ENCODE measurements around the gene GSG1L.

Gene GSG1L

DNA sequence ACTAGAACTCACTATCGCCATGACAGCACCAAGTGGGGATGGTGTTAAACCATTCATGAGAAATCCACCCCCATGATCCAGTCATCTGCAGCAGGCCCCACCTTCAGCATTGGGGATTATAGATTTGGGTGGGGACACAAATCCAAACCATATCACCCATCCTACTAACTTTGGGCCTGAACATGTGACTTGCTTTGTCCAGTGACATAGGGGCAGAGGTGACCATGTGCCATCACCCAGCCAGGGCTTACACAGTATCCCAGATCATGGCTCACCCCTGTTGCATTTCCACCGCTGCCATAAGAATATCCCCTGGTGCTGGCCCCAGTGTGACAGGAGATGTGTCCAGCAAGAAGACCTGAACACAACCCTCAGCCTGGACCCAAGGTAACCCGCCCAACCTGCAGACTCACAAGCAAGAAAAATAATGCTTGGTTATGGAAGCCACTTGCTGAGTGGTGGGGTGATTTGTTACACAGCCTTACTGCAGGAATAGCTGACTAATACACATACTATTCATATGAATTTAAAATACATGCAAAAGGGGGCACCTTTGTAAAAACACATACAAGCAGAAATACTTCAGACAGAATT is 130.9 kb downstream of the GSG1L start:
- no peak for DNase-seq

DNA sequence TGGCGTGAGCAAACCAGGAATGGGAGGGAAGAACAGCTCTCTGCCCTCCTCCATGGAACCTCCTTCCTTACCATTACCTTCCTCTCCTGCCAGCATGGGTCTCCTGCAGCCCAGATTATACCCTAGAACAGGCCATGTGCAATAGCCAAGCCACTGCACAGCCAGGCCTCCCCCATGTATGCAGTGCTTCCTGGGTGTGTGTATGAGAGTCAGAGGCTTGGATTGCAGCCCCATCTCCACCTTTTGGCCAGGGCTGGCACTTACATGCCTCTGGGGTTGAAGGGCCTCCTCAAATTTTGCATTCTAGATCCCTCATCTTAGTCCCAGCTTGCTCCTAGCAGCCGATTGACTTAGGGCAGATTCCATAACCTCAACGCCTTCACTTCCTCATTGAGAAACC is 133.7 kb downstream of the GSG1L start:
- no peak for DNase-seq

DNA sequence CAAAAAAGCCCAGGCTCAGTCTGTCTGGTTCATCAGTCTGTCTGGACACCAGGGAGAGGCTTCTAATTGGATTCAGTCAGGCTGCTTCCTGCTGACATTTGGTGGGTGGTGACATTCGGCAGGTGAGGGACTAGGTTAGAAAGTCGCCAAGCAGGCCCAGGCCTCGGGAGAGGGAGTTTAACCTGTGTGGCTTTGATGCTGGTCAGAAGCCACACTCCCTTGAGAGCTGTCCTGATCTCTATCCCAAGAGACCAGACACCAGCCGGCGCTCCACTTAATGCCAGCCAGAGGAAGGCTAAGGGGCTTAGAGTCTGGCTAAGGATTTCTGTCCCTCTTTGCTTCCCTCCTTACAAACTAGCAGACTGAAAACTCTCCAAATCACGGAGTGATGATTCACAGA is 135.0 kb downstream of the GSG1L start:
- no peak for DNase-seq

DNA sequence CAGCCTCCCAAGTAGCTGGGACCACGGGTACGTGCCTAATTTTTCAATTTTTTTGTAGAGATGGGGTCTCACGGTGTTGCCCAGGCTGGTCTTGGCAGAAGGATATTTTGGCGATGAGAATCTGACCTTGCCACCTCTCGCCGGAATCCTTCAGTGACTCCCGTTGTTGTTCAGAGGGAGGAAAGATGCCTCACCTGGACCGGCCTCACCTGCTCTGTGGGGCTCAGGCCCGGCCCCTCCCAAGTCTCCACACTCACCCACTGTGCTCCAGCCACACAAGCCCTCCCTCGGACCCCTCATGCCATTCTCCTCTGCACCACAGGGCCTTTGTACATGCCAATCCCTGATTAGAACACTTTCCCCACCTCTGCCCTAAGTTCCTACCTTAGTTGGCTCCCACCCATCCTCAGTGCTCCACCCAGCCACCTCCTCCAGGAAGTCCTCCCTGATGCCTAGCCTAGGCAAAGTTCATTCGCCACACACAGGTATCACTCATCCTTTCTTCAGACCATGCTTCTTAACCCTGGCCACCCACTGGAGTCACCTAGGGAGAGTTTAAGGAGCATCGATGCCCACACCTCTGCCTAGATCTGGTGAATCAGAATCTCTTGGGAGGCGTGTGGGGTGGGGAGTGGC is 136.1 kb downstream of the GSG1L start:
- DNase-seq, result no peak

DNA sequence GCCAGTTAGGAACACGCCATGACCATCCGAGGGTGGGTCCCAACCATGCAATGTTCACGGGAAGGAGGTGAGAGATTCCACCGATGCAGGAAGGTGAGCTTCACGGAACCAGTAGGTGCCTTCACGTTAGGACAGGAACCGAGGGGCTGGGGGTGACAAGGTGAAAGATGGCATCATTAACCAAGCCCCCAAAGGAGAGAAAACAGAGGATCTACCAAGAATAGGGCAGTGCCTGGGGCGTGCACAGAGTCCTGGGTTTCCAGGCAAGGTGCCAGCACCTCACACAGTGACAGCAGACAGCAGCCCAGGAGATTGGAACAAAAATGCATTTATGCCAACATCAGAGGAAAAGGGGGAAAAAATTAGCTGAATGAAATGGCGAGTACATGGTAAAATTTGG is 137.9 kb downstream of the GSG1L start:
- DNase-seq, result no peak

DNA sequence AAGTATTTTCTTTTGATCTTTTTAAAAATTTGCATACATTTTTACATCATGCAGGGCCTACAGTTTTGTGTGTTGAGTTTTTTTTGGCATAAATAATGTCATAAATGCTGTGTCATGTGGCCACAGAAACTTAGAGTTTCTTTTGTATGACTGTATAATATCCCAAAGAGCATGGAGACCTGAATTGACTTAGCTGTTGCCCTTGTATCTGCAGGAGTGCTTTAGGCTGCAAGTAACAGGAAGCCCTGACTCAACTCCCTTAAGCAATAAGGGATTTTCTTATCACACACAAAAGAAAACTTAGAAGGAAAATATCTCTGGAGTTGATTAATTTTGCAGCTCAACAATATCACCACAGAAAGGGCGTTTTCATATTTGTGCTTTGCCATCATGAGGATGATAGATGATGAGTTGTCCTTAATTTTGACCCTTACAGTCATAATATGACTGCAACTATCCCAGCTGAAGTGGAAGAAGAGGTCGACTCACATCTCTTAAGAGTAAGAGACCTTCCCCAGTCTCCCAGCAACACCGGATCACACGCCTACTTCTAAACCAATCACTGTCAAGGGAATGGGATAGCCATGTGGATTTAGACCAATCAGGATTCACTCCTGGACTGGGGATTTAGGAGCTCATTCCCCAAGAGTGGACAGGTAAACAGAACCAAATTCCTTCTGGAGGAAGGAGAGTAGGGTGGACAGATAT is 138.9 kb downstream of the GSG1L start:
- DNase-seq, result no peak

DNA sequence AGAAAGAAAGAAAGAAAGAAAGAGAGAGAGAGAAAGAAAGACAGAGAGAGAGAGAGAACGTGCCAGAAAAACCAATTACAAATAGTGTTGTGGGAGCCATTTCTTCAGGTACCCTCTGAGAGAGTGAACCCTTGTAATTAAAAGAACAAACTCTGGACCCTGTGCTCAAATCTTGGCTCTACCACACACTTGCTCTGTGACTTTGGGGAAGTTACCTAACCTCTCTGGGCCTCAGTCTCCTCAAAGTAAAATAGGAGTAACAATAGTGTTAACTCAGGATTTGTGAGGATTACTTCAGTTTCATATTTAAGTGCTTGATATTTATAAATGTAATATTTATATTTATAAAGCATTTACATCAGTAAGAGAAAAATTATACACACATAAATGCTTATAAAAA is 139.8 kb downstream of the GSG1L start:
- DNase-seq, result no peak

DNA sequence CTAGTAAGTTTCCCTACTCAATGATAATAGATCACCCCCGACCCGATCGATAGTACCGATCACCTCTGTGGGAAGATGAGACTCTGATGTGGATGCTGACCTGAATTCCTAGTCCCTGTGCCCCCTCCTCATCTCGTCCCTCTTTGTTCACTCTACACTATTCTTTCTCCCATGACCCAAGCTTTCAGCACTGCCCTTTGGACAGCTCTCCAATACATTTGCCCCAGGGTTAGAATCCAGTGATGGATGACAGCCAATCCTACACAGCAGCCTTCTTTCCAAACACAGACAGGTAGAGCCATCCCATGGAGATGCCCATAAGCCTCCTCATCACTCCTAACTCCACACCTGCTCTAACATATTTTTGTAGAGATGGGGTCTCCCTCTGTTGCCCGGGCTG is 141.1 kb downstream of the GSG1L start:
- no peak for DNase-seq

DNA sequence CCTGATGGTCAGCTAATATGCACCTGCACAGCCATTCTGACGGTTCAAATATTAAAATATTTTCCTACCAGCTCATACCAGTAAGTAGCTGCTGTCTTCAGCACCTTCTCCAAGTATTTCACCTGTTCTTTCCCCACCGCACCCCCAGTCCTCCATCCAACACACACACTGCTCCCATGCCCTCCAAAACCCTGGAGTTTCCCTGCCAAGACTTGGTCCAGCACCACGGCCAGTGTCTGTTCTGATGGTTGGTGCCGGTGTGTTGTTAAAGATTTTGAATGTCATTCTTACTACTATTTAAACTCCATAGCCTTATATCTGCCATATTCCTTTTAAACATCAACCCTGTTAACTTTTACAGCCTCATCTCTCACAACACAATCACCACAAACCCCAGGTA is 142.4 kb downstream of the GSG1L start:
- no peak for DNase-seq

DNA sequence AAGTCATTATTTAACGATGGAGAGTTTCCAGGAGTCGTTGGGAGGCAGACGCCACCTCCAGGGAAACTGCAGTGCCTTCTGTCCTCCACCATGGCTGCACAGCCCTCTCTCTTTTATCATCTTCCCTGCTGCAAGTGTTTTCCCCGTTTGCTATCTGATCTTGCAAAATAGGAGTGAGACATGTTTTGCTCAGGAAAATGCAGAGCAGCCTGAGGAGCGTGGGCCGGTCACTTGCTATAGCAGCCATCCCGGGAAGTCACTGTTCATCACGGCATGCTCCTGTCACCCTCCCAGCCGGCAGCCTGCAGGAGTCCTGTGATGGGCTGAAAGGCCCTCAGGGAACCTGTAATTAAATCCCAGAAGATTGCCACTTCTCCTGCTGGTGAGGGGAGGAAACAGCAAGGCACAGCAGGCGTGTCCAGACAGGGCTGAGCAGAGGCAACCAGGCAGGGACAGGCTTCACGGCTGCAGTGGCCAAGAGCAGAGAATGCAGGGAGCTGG is 143.1 kb downstream of the GSG1L start:
- no peak for DNase-seq

DNA sequence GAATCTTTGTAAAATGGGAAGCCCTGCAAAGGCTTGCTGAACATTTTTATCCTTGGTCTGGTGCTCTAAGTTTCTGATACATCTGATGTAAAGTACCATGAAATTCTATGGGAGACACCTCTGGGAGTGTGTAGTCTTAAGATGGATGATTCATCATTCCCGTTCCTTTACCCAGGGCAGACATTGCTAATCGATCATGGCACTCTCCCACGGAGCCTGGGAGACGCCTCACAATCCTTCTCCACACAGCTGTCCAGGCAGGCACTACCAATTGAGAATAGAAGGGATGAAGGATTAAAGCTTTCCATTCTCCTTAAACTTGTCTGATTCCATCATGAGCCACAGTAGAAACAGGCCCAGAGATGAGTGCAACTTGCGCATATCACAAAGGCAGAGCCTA is 144.8 kb downstream of the GSG1L start:
- peak; percentile 15 for DNase-seq

DNA sequence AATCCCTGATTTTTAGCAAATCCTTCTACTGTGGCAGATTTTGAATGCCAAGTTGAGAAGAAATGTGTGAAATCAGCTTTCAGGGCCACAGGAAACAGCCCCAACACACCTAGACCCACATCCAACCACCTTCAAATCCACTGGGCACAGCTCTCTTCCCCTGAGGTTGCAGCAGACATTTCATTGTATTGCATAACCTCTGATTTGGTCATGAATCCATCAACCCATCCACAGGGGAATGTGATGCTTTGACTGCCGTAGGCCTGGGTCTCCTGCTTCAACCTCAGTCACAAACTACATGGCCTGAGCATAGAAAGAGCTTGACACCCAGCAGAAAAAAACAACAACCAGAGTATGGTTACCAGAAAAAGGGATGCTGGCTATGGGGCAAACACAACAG is 145.6 kb downstream of the GSG1L start:
- DNase-seq, result no peak

DNA sequence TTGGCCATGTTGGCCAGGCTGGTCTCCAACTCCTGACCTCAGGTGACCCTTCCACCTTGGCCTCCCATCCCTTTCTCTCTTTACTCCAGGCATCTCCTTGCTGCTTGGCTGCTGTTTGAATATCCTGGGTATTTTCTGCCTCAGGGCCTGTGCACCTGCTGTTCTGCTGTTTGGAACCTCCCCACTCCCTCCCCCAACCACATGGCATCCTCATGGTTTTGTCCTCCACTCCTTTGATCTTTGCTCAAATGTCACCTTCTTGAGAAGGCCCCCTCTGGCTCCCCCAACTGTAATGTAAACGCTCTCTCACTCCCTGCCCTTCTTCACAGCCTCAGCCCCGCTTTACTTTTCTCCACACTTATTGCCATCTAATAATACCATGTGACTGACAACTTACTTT is 152.0 kb downstream of the GSG1L start:
- no peak for DNase-seq

DNA sequence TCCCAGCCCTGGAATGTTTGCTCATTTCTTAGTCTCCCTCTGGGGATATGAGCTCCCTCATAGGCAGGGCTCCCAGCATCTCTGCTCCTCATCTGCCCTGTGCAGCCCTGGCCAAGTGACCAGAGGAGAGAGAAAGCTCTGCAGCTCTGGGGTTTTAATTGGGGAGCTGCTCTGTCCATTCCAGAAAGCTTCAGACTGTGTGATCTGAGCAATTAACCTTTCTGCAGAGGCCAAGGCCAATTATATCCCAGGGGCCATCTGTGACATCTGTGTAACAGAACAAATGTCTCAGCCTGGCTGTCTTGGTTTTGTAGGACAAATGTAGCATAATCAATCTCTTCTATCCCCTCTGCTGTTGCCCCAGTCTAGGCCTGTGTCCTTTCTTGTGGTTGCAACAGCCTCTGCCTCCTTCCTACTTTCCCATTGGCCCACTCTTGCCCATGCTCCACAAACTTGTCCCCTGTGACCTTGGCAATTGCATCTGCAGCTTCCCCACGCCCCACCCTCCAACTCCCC is 156.0 kb downstream of the GSG1L start:
- DNase-seq, result no peak

DNA sequence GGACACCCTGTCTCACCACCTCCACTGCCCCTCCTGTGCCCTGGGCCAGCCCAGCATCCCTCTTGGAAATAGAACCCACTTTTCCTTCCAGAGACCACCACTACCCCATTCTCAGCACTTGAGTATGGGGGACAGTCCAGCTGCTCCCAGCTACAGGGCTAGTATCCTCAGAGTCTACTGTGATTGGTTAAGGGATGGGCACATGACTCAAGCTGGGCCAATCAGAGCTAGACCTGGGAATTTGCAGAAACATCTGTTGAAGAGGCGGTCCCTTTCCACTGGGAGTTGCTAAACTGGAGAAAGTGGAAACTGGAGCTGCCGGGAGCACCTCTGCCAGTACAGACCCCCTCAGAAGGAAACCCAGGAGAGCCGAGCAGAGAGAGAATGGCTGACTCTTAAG is 156.6 kb downstream of the GSG1L start:
- no peak for DNase-seq

DNA sequence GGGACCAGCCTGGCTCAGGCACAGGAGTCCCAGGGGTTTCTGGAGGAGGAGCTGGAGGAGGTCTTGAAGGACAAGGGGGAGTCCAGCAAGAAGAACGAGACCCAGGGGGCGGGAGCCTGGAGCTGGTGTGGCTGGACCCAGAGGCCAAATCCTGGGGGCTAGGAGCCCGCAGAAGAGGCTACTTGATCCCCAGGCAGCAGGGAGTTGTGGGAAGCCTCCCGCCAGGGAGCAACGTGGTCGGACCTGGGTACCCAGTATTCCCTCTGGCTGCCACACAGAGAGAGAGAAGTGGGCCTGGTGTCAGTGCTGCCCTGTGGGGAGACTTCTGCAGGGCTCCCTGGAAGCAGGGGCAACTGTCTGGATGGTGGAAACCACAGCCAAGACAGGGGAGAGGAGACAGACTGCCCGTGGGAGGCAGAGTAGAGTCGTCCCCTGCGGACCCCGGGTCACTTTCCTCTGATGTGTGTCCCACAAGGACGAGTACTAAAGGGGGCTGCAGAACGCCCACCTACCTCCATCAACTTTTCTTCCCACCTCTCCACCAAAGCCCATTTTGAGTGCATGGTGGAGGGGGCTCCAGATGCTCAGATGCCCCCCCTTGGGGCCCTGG is 160.4 kb downstream of the GSG1L start:
- DNase-seq, result no peak

DNA sequence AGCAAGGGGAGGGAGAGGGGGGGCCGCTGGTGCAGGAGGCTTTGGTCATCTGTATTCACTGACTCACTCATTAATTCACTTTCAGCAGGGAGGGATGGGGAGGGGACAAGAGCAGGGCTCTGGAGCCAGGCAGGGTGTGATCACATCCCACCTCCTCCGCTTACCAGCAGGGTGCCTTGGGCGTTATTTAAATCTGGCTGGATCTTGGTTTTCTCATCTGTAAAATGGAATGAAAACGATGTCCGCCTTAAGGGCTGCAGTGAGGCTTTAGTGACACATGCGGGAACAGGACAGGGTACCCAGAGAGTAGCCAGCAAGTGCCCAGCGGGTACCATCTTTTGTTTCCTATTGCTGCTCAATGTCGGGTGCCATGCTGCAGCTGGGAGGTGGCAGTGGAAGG is 161.0 kb downstream of the GSG1L start:
- DNase-seq, result no peak

DNA sequence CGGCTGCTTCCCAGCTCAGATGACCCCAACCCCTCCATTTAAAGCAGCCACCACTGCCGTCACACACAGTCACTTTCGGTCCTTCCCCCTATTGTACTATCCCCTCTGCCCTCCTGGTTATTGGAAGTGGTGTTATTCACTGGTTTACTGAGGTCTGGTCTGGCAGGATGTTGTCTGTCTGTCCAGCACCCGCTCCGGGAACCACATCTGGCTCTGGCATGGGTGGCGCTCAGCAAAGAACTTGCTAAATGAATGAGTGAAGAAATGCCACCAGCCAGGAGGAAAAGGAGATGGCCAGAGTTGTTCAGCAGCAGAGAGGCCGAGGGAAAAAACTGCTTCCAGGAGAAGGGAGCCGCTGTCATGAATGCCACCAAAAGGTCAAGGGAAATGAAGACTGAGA is 161.6 kb downstream of the GSG1L start:
- no peak for DNase-seq

DNA sequence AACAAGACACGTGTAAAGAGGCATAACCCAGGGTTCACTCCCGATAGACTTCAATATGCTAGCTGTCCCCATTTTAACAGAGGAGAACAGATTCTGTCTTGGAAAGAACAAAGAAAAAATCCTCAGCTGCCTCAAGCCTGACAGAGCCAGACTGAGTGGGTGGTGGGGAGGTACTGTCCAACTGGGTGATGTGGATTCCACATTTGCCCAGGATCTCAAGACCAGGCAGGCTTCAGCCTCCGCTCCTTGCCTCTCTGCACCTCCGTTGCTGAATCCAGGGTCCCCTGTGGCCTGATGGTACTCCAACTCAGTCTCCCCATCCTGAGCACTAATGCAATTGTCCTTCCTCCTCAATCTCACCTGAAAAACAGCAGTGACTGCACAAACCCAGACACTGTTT is 163.8 kb downstream of the GSG1L start:
- DNase-seq, result no peak

DNA sequence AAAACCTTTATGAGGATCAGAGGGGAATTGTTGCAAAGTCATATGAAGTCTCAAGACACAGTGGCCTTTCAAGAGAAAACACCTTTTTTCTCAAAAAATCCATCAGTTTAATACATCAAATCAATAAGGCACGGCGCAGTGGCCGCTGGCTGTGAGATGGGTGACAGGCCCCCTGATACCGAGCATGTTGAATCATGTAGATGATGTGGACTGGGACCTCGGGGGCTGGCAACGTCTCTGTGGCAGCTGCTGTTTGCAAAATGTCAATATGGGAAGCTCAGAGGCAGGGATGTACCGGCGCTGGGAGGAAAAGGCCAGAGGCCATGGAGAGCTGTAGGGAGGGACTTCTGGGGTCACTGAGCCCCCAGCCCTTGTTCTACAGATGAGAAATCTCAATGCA is 169.1 kb downstream of the GSG1L start:
- DNase-seq, result no peak

DNA sequence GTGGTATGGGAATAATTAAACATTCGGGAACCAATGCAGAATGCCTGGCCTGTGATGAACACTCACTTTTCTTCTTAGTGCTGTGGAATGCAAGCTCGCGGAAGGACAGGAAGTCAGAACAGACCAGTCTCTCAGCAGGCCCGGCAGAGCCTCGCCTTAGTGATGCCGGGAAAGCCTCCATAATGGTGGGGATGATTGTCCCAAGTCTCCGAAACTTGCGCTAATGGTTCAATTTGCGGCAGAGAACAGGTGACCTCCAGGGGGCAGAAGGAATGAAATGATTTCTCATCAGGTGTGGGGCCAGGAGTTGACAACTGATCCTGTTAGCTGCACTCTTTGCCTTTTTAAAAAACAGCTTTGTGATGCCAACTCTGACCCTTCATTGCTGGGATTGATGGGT is 170.6 kb downstream of the GSG1L start:
- no peak for DNase-seq

DNA sequence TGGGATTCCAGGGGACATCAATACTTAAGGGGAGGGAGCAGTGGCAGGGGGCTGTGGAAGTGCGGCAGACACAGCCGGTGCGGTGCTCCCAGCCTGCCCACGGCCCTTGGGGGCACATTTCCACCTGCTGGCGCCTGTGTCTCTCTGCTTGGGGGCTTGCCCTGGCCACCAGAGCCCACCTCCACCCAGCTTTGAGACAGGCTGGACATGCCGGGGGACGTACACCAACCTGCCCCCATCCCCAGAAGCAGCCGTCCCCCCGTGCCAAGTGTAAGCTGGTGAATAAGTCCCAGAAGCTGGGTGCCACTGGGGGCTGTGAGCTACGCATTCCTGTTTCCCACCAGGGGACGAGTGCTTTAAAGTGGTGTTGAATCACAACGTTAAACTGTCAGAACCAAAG is 172.6 kb downstream of the GSG1L start:
- no peak for DNase-seq

DNA sequence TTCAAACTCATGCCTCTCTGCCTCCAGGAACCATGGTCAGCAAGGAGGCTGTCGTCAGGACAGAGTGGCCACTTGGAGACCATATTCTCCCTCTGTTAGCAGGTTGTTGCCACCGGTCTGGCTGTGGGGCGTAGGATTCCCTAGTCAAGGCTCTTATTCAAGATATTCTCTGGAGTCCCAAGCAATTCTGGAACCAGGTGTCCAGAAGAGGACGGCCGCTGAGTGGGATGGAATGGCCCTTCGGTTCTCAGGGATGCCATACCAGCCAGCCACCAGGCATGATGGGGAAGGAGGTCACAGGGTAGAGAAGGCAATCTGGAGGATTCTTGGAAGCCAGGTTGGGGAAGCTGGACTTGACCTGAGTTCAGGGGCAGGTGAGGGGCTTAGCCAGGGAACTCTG is 173.5 kb downstream of the GSG1L start:
- DNase-seq, result no peak

DNA sequence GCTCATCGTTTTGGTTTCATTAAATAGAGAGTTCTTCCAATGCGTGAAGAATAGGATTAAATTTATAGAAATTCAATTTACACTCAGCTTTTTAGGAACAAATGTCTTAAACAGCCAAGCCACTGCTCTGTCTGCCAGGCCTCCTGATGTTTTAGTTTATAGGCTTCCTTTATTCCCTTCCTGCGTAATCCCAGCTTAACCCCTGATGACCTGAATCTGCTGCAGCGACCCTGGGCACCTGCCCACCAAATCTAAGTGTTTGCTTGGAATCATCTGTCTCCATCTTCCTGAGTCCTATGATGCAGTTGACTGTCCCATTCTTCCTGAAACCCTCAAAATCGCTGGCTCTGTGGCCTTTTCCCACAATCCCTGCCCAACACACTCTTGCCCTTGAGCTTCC is 179.9 kb downstream of the GSG1L start:
- no peak for DNase-seq
